ENCODE data around the gene RHOBTB1.

Gene RHOBTB1

DNA sequence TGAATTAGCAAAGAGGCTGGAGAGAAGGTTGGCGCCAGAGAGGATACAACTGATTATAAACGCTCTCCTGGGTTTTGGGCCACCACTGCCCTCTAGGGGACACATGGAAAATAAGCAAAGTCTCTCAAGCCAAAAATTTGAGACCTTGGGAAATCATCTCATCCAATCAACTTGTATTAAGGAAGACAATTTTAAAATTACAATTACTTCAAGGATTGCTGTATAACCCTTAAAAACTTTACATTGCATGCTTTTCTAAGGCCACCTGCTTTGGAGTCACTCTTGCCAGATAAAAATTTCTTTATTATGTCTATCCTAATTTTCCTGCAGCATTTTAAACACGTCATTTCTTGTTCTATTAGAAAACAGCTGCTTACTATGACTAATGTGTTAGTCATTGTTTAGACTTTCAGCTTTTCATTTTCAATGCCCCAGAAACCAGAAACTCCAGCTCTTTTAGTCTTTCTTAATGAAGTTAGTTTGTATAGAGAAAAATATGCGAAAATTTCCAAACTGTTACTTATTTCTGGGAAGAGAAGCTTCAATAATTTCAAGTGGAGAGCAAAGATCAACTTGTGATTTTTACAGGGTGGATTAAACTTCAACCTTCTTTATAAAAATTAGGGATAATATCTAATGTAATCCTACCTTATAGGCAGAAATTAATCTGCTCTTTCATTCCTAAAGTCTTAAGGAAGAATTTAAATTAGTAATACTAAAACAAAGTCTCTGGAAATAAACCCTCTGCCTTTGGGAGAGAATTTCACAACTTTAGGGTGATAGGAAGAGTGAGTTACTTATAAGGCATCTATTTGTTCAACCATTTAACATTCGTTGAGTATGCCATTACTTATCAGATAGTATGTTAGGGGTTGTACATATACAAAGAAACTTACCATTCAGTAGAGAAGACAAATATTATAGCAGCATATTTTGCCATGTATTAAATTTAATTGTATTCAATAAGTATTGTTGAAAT, 20.6 kb upstream of the RHOBTB1 start (continued):
- TF ChIP-seq, protein P1, sequence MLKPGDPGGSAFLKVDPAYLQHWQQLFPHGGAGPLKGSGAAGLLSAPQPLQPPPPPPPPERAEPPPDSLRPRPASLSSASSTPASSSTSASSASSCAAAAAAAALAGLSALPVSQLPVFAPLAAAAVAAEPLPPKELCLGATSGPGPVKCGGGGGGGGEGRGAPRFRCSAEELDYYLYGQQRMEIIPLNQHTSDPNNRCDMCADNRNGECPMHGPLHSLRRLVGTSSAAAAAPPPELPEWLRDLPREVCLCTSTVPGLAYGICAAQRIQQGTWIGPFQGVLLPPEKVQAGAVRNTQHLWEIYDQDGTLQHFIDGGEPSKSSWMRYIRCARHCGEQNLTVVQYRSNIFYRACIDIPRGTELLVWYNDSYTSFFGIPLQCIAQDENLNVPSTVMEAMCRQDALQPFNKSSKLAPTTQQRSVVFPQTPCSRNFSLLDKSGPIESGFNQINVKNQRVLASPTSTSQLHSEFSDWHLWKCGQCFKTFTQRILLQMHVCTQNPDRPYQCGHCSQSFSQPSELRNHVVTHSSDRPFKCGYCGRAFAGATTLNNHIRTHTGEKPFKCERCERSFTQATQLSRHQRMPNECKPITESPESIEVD (tag by site-specific recombination; IDR thresholded peaks at IDR 0.05), result peak; percentile 29; the same call in 1 of the 2 replicates
- TF ChIP-seq KLF16 (tag by site-specific recombination; IDR thresholded peaks at IDR 0.05), result no peak
- no peak for TF ChIP-seq ZNF626 (tag by site-specific recombination; IDR thresholded peaks at IDR 0.05)
- TF ChIP-seq ZNF488 (tag by site-specific recombination; IDR thresholded peaks at IDR 0.05), result no peak
- TF ChIP-seq ZNF596 (tag by site-specific recombination; IDR thresholded peaks at IDR 0.05), result no peak
- no peak for TF ChIP-seq ZNF843 (tag by site-specific recombination; IDR thresholded peaks at IDR 0.05)
- TF ChIP-seq MYNN (tag by site-specific recombination; IDR thresholded peaks at IDR 0.05; ENCODE audit: borderline replicate concordance), result no peak
- TF ChIP-seq ZNF221 (tag by site-specific recombination; IDR thresholded peaks at IDR 0.05; ENCODE audit: borderline replicate concordance), result no peak
- no peak for TF ChIP-seq ZBTB44 (tag by site-specific recombination; IDR thresholded peaks at IDR 0.05)
- TF ChIP-seq ZNF175 (tag by site-specific recombination; IDR thresholded peaks at IDR 0.05), result no peak
- TF ChIP-seq ZNF121 (tag by site-specific recombination; IDR thresholded peaks at IDR 0.05), result no peak
- TF ChIP-seq ZNF416 (tag by site-specific recombination; IDR thresholded peaks at IDR 0.05), result no peak
- TF ChIP-seq ZNF645 (tag by site-specific recombination; IDR thresholded peaks at IDR 0.05), result no peak
- no peak for TF ChIP-seq ZFP41 (tag by site-specific recombination; IDR thresholded peaks at IDR 0.05; ENCODE audit: borderline replicate concordance)
- TF ChIP-seq, protein P2, sequence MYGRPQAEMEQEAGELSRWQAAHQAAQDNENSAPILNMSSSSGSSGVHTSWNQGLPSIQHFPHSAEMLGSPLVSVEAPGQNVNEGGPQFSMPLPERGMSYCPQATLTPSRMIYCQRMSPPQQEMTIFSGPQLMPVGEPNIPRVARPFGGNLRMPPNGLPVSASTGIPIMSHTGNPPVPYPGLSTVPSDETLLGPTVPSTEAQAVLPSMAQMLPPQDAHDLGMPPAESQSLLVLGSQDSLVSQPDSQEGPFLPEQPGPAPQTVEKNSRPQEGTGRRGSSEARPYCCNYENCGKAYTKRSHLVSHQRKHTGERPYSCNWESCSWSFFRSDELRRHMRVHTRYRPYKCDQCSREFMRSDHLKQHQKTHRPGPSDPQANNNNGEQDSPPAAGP (tag by site-specific recombination; IDR thresholded peaks at IDR 0.05), result no peak
- TF ChIP-seq EGR2 (tag by site-specific recombination; IDR thresholded peaks at IDR 0.05; ENCODE audit: low read depth), result no peak
- no peak for TF ChIP-seq ZNF311 (tag by site-specific recombination; IDR thresholded peaks at IDR 0.05; ENCODE audit: borderline replicate concordance)
- TF ChIP-seq ZNF391 (tag by site-specific recombination; IDR thresholded peaks at IDR 0.05; ENCODE audit: borderline replicate concordance, low read depth), result no peak
- TF ChIP-seq, protein P3, sequence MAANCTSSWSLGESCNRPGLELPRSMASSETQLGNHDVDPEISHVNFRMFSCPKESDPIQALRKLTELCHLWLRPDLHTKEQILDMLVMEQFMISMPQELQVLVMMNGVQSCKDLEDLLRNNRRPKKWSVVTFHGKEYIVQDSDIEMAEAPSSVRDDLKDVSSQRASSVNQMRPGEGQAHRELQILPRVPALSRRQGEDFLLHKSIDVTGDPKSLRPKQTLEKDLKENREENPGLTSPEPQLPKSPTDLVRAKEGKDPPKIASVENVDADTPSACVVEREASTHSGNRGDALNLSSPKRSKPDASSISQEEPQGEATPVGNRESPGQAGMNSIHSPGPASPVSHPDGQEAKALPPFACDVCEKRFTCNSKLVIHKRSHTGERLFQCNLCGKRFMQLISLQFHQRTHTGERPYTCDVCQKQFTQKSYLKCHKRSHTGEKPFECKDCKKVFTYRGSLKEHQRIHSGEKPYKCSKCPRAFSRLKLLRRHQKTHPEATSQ (tag by site-specific recombination; IDR thresholded peaks at IDR 0.05), result no peak
- TF ChIP-seq ZIC2 (tag by site-specific recombination; IDR thresholded peaks at IDR 0.05), result no peak
- TF ChIP-seq BCL11A (tag by site-specific recombination; IDR thresholded peaks at IDR 0.05; ENCODE audit: low read depth), result no peak
- TF ChIP-seq ZNF132 (tag by site-specific recombination; IDR thresholded peaks at IDR 0.05; ENCODE audit: borderline replicate concordance), result no peak
- no peak for TF ChIP-seq ZNF473 (tag by site-specific recombination; IDR thresholded peaks at IDR 0.05)
- TF ChIP-seq REPIN1 (tag by site-specific recombination; IDR thresholded peaks at IDR 0.05; ENCODE audit: low read depth), result no peak
- no peak for TF ChIP-seq ZNF2 (tag by site-specific recombination; IDR thresholded peaks at IDR 0.05)
- no peak for TF ChIP-seq BCL6B (tag by site-specific recombination; IDR thresholded peaks at IDR 0.05)
- TF ChIP-seq ZNF610 (tag by site-specific recombination; IDR thresholded peaks at IDR 0.05; ENCODE audit: borderline replicate concordance), result no peak
- no peak for TF ChIP-seq ZNF513 (tag by site-specific recombination; IDR thresholded peaks at IDR 0.05)

Measured in HEK293 (cell line).